Activated gamma-delta T cell treated with anti-CD3 and anti-CD28 coated beads, Interleukin-2, amount 50 U/mL, for 16 hours (primary cell): ENCODE results near the gene TSPAN2.

Experiments used
- DNase-seq: peaks from one replicate; pipeline ENCODE4 v3.0.0-alpha.2; 2020; ENCODE audit warnings: low read depth

The TSPAN2 gene

GRCh38 chr1:115113766-115114165, 24.5 kb upstream of the TSPAN2 start:
- no peak for DNase-seq

GRCh38 chr1:115112496-115113375, 23.4 kb upstream of the TSPAN2 start:
- DNase-seq = peak; percentile 38

- DNase-seq = no peak
These were observed 18.4 kb upstream of the TSPAN2 start for GRCh38 chr1:115107516-115108260.

- DNase-seq = no peak
These were observed 16.5 kb upstream of the TSPAN2 start for GRCh38 chr1:115105831-115106230.

- DNase-seq = no peak
These were observed 10.4 kb upstream of the TSPAN2 start for GRCh38 chr1:115099693-115100050.

- DNase-seq = peak; percentile 43
These were observed 9.8 kb upstream of the TSPAN2 start for GRCh38 chr1:115098979-115099692.

- no peak for DNase-seq
These were observed 2.9 kb upstream of the TSPAN2 start for GRCh38 chr1:115092175-115092574.

GRCh38 chr1:115091572-115091971, 2.3 kb upstream of the TSPAN2 start:
- DNase-seq = no peak

GRCh38 chr1:115090956-115091355, 1.7 kb upstream of the TSPAN2 start:
- no peak for DNase-seq

- DNase-seq = no peak
These were observed 1.2 kb upstream of the TSPAN2 start for GRCh38 chr1:115090540-115090939.

GRCh38 chr1:115090186-115090490, 835 bp upstream of the TSPAN2 start:
- no peak for DNase-seq

- no peak for DNase-seq
These were observed 358 bp downstream of the TSPAN2 start for GRCh38 chr1:115088871-115089419.

- DNase-seq = no peak
These were observed 1.1 kb downstream of the TSPAN2 start for GRCh38 chr1:115088115-115088778.

GRCh38 chr1:115086176-115086830, 3.0 kb downstream of the TSPAN2 start:
- DNase-seq = no peak

GRCh38 chr1:115084902-115085511, 4.3 kb downstream of the TSPAN2 start:
- DNase-seq = no peak

- no peak for DNase-seq
These were observed 6.4 kb downstream of the TSPAN2 start for GRCh38 chr1:115082949-115083348.

- DNase-seq = no peak
These were observed 10.6 kb downstream of the TSPAN2 start for GRCh38 chr1:115078708-115079107.

- DNase-seq = no peak
These were observed 11.3 kb downstream of the TSPAN2 start for GRCh38 chr1:115077984-115078330.

GRCh38 chr1:115077286-115077983, 11.9 kb downstream of the TSPAN2 start:
- DNase-seq = no peak

- DNase-seq = no peak
These were observed 12.9 kb downstream of the TSPAN2 start for GRCh38 chr1:115076384-115076915.
